Activated gamma-delta T cell treated with anti-CD3 and anti-CD28 coated beads, Interleukin-2, amount 50 U/mL, for 16 hours (primary cell): ENCODE results near the gene C2orf81.
"Not testable (repeated sequence)": the region's sequence is repeated elsewhere in the genome, so short reads cannot be mapped to it uniquely, and the experiment has no call there.

Experiments used
- DNase-seq: peaks from one replicate; pipeline ENCODE4 v3.0.0-alpha.2; 2020; ENCODE audit warnings: low read depth

Gene C2orf81

DNA sequence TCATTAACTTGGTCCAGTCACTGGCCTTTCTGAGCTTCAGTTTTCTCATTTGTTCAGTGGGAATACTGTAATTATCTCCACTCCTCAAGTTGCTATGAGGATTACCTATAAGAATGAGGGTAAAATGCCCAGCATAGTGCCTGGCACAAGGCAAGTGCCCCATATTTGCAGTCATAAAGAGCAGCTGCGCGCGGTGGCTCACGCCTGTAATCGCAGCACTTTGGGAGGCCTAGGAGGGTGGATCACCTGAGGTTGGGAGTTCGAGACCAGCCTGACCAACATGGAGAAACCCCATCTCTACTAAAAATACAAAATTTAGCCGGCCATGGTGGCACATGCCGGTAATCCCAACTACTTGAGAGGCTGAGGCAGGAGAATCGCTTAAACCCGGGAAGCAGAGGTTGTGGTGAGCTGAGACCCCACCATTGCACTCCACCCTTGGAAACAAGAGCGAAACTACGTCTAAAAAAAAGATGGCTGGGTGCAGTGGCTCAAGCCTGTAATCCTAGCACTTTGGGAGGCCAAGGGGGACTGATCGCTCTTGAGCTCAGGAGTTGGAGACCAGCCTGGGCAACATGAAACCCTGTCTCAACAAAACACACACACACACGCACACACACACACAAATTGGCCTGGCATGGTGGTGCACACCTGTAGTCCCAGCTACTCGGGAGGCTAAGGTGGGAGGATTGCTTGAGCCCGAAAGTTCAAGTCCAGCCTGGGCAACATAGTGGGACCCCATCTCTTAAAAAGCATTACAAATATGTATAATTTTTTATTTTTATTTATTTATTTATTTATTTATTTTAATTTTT, 21.3 kb upstream of the C2orf81 start:
- DNase-seq = not testable (repeated sequence)

- no peak for DNase-seq
These were observed 20.5 kb upstream of the C2orf81 start, which contains the start of gene RTKN for GRCh38 chr2:74441690-74442482. RTKN (minus strand) TSS chr2:74441937; CDS start chr2:74441816, 121 bp downstream.

DNA sequence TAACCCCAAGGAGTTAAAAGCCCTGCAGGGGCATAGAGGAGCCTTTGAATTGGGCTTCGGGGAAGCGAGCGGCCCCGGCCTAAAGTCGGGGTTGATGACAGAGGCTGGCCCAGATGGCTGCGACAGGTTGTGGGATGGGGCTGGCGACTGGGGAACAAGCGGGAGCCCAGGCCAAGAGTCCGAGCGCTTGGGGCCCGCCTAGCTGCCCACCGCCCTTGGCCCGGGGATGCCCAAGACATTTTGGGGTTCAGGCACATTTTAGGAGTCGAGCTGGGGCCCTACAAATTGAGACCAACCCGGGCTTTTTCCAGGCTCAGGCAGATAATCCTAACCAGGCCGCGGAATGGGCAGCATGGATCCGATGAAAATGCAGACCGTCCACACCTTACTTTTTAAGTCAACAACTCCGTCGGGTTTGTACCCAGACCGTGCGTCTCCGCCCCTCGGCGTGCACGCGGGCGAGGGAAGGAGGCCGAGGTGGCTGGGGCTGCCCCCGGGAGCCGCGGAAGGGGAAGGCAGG, 19.8 kb upstream of the C2orf81 start:
- DNase-seq = no peak

- DNase-seq = no peak
These were observed 19.2 kb upstream of the C2orf81 start for GRCh38 chr2:74440378-74441169.

DNA sequence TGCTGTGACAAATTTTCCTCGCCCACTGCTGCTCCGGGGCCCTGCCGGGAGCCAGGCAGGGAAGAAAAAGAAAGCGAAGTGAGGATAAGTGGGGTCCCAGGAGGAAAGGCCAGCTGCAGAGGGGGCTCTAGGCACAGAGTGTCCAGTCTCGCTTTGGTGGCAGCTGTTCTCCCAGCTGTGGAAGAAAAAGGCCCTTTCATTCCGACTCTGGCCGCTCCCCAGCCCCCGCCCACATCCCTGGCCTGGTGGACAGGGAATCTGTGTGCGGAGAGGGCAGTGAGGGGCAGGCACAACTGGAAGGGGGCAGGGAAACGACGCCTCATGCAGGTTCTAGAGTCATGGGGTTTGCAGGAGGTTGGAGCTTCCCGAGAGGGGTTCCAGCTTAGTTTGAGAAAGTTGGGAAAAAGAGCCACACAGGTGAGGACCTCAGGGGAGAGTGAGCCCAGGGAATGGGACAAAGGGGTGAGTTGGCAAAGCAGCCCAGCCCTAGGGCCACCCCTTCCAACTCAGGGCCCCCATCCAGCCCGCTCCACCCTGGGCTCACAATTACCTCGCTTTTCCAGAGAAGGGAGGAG, 18.5 kb upstream of the C2orf81 start:
- DNase-seq = no peak

GRCh38 chr2:74439373-74439772, 18.0 kb upstream of the C2orf81 start:
- no peak for DNase-seq

GRCh38 chr2:74438248-74438647, 16.8 kb upstream of the C2orf81 start:
- DNase-seq = no peak

GRCh38 chr2:74436848-74437695, 15.7 kb upstream of the C2orf81 start:
- no peak for DNase-seq

DNA sequence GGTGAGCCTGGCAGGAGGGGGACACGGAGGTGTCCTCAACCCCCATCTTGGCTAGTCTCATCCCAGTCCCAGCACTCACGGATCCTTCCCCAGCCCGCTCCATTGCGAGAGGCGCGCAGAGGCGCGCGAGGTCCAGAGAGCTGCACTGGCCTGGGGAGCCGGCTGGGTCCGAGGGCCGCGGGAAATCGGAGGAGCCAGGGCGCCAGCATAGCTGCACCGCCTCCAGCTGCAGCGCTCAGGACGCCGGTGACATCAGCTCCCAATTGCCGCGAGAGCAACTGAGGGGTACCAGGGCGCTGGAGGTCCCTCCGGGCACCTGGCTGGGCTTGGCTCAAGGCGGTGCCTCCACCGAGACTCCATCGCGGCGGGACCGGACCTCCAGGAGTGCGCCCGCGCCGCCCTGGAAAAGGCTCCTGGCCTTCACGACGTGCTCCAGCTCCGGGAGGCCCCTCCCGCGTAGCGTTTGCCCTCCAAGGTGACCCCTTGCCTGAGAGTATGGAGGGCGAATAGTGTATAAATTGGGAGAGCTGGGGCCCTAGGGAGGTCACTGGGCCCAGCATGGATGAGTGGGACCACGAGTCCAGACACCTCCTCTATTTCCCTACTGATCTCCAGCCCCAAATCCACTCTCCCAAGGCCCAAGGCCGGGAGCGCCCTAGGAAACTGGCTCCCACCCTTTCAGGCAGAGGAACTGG, 14.8 kb upstream of the C2orf81 start:
- no peak for DNase-seq

DNA sequence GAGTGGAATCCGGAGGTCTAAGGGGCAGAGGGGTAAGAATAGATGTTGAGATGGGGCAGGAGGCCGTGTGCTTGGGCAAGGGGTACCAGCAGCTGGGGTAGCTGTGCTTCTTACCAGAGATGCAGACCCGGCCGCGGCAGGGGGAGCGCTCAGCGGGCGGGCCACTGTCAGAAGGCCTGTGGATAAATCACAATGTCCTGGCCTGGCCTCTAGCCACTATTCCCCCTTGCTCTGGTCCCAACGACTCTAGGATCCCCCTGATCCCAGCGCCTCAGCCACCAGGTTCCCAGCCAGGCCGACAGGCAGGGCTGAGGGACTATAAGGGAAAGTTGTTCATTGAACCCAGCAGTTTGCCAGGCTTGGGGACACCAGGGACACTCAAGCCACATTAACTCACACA, 9.1 kb upstream of the C2orf81 start:
- no peak for DNase-seq

DNA sequence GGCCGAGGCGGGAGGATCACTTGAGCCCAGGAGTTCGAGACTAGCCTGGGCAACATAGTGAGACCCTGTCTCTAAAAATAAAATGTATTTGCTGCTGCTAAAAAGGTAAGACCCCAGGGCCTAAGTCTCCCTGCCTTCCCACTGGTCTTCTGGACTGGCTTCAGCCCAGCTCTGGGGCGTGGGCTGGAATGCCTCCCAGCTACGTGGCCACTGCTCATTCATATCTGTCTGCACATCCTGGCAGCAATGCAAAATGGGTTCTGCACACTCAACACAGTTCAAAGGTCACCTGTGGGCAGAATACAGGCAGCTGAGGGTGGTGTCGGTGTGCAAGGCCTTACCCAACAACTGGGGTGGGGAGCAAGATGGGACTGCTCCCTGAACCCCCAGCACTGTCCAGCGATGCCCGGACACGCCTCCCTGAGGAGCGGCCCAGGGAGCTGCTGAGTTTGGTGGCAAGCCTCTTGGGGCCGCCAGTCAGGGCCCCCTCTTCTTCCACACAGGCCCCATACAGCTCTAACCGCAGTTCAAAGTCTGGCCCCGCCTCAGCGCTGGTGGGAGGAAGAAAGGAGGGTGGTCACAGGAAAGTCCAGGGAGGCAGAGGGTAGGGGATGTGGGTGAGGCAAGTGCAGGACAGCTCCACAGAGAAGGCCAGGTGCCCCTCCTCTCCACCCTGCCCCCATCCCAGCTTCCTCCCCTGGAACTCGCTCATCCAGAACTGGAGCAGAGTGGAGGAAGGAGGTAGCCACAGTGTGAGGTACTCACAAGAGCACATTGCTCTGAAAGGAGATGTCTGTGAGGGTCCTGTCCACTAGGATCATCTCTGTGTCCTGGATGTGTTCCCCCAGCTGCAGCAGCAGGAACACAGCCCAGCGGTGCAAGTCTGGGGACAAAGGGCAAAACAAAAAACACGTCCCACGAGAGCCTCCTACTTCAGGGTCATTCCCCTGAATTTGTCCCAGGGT, 8.3 kb upstream of the C2orf81 start:
- DNase-seq = no peak

DNA sequence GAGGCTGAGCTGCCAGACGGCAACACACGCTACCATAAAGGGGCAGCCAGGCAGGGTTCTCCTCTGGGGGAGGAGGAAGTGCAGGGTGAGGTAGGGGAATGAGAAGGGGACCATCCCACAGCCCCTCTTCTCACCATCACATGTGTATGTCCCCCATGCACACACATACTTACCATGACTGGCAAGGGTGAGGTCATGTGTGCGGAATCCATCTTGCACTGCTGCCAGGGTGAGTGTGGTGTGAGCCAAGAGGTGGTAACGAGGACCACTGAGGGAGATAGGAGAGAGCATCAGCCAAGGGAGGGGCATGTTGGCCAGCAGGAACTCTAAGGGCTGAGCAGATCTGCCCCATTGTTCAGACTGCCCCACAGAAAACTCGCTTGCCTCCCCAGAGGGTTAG, 7.3 kb upstream of the C2orf81 start:
- no peak for DNase-seq

DNA sequence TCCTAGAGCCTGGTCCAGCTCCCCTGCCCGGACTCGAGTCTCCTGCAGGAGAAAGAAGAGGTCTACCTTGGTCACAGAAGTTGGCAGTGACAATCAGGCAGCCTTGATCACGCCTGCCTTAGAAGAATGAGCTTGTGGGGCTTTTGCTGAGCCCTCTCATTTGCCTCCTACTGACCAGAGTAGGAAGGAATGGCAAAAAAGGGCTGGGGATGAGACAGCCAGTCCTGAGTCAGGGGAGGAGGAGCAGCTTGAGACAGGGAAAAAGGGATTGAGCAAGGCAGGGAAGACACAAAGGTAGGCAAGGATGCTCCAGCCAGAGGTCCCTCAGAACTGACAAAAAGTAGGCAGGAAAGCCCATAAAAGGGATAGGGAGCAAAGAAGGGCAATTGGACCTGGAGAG, 6.1 kb upstream of the C2orf81 start:
- DNase-seq = no peak

GRCh38 chr2:74426181-74426758, 4.9 kb upstream of the C2orf81 start:
- DNase-seq = no peak

- no peak for DNase-seq
These were observed 4.1 kb upstream of the C2orf81 start for GRCh38 chr2:74425523-74425922.

DNA sequence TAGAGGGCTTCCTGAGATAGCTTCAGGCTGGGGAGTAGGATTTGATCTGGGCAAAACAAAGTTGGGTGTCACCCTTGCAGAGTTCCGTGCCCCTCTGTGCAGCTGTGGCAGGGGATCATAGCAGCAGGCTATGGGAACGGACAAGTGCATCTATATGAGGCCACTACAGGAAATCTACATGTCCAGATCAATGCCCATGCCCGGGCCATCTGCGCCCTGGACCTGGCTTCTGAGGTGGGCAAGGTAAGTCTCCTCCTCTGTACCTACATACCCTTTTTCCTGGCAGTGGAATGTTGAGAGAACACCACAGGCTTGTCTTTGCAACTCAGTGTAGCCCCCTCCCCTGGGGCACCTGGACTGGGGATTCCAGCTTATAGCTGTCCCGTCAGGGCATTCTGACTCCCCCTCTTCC, 3.6 kb upstream of the C2orf81 start:
- no peak for DNase-seq

DNA sequence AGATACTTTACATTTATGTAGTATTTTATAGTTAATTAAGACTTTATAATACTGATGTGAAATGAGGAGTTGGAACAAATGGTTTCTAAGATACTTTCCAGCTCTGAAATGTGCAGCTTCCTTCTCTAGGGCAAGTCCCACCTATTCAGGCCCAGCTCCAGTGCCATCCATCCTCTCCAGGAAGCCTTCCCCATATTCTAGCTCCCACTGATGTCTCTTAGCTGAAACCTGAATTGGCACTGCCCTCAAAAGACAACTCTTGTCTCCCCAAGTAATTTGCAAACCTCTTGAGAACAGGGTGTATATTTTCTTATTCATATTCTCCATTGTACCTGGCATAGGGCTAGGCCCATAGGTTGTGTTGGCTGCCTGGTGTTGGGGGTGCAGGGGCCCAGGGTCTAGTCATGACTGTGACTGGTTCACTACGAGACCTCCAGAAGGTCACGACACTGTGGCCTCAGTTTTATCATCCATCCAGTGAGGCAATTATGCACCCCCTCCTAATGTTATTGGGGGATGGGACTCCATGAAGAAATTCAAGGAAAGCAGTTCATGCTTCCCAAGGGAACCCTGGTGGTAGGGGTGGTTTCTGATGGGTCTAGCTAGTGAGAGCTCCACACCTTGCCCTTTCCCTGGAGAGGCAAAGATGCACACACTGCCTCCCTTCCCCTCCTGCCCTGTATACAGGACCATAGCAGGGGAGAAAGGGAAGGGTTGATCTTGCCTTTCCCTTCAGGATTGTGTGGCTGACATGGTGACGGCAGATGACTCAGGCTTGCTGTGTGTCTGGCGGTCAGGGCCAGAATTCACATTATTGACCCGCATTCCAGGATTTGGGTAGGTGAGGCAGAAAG, 2.9 kb upstream of the C2orf81 start:
- DNase-seq = no peak
